ENCODE data around the gene MAML3. TPM values are rescaled to one million over a fixed set of nuclear protein-coding genes. Genes with fewer than 3 reads are reported as not detected.

The MAML3 gene
- total RNA-seq, 1 donor from 2014 or later, result 59.4 TPM

DNA sequence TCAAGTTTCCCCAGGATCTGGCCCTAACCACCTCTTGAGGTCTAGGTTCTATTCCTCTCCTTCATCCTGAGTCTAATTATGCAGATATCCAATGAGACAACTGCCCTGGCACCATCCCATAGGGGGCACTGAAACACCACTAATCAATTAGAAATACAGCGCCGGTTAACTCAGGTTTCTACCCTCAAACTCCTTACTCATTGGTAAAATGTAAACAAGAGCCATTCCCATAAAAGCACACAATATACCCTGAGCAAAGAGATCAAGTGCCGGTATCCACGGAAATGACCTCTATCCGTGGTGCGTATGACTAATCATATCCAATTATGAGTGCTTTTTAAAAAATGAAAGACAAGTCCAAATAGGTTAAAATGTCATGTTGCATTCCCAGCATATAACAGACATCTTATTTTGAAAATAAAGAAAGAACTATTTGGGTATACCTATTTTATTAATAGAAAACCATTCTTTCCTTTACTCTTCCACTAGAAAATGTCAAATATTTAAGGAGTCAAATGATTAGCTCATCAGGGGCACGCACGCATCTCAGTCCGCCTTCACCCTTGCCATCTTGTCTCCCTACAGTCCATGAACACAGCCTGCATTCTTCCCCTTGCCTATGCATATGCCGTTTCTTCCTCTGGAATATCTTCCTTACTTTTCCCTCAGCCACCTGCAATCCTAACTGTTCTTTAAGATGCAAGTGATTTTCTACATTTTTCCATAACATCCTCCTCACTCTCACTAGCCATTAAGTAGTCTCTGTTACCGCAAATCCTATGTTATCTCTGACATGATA, 141.1 kb downstream of the MAML3 start:
- Mint-ChIP-seq H3K4me3 (ENCODE audit: unreplicated experiment) (peak overlapping the region; percentile 16), H3K9me3 (ENCODE audit: unreplicated experiment) (peaks cover 8% of the 10 kb centered on the region), H3K36me3 (ENCODE audit: unreplicated experiment) (peaks cover 13% of the 10 kb centered on the region), H3K27me3 (ENCODE audit: unreplicated experiment) (peaks cover 4% of the 10 kb centered on the region), H3K27ac (ENCODE audit: unreplicated experiment) (peak overlapping the region; percentile 45), H3K4me1 (ENCODE audit: low read depth, unreplicated experiment) (peaks cover 39% of the 10 kb centered on the region)
- TF ChIP-seq, protein P1, sequence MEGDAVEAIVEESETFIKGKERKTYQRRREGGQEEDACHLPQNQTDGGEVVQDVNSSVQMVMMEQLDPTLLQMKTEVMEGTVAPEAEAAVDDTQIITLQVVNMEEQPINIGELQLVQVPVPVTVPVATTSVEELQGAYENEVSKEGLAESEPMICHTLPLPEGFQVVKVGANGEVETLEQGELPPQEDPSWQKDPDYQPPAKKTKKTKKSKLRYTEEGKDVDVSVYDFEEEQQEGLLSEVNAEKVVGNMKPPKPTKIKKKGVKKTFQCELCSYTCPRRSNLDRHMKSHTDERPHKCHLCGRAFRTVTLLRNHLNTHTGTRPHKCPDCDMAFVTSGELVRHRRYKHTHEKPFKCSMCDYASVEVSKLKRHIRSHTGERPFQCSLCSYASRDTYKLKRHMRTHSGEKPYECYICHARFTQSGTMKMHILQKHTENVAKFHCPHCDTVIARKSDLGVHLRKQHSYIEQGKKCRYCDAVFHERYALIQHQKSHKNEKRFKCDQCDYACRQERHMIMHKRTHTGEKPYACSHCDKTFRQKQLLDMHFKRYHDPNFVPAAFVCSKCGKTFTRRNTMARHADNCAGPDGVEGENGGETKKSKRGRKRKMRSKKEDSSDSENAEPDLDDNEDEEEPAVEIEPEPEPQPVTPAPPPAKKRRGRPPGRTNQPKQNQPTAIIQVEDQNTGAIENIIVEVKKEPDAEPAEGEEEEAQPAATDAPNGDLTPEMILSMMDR (IDR thresholded peaks at IDR 0.05; ENCODE audit: partially characterized antibody, unreplicated experiment), result peak; percentile 13
- no peak for DNase-seq

DNA sequence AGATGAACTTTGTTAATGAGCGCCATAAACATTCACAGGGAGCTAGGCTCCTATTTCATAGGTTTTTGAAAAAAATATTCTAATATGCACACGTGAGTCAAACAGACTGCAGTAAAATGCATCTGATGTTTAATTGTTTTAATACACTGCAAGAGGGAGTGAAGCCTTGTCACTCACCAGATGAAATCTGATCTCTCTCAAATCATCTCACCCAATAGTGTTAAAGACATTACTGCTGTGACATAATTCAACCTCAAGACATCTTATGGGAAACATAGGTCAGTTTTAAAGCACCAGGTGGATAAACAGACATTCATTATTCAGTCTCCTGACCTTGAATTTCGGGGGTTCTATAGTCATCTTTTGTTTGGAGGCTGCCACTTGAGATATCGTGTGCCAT, 148.3 kb downstream of the MAML3 start:
- TF ChIP-seq, protein P1 (IDR thresholded peaks at IDR 0.05; ENCODE audit: partially characterized antibody, unreplicated experiment), result no peak
- no peaks in the 10 kb centered on the region for H3K36me3 Mint-ChIP-seq (ENCODE audit: unreplicated experiment)
- peaks cover 66% of the 10 kb centered on the region for H3K4me1 Mint-ChIP-seq (ENCODE audit: low read depth, unreplicated experiment)
- peaks cover 6% of the 10 kb centered on the region for H3K9me3 Mint-ChIP-seq (ENCODE audit: unreplicated experiment)
- H3K27me3 Mint-ChIP-seq (ENCODE audit: unreplicated experiment), result peaks cover 9% of the 10 kb centered on the region
- DNase-seq, result no peak
- H3K4me3 Mint-ChIP-seq (ENCODE audit: unreplicated experiment), result peak overlapping the region; percentile 60
- peak overlapping the region; percentile 97 for H3K27ac Mint-ChIP-seq (ENCODE audit: unreplicated experiment)

DNA sequence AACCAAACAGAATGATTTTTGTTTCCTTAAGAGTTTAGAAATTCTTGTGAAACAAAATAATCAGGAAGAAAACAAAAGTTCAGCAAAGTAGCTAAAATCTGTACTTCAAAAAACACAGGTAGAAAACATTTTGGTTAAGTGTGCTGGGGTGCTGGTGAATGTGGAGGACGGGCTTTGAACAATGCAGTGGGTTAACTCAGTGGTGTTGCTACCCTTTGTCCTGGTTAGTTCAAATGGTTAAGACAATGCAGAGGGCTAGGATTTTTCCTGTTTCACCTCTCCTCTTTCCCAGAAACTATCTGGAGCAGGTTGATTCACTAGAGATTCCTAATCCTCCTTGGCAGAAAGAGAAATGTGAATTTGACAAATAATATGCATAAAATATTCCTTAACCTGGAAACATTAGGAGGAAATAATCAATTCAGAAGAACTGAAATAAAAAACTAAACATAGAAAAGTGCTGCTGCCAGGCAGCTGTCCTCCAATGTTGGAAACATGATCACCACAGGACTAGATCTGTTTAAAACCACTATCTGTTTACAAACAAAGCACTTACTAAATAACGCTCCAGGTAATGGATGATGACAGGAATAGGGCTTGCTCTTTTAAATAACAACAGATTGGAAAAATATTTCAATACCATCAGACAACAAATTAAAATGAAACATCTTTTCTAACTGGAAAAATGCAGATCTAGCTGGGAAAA, 148.9 kb downstream of the MAML3 start:
- Mint-ChIP-seq H3K36me3 (ENCODE audit: unreplicated experiment) (no peaks in the 10 kb centered on the region), H3K27ac (ENCODE audit: unreplicated experiment) (peak overlapping the region; percentile 97), H3K4me3 (ENCODE audit: unreplicated experiment) (peak overlapping the region; percentile 60), H3K9me3 (ENCODE audit: unreplicated experiment) (peaks cover 6% of the 10 kb centered on the region), H3K4me1 (ENCODE audit: low read depth, unreplicated experiment) (peaks cover 70% of the 10 kb centered on the region), H3K27me3 (ENCODE audit: unreplicated experiment) (peaks cover 9% of the 10 kb centered on the region)
- TF ChIP-seq, protein P1 (IDR thresholded peaks at IDR 0.05; ENCODE audit: partially characterized antibody, unreplicated experiment), result no peak
- no peak for DNase-seq

DNA sequence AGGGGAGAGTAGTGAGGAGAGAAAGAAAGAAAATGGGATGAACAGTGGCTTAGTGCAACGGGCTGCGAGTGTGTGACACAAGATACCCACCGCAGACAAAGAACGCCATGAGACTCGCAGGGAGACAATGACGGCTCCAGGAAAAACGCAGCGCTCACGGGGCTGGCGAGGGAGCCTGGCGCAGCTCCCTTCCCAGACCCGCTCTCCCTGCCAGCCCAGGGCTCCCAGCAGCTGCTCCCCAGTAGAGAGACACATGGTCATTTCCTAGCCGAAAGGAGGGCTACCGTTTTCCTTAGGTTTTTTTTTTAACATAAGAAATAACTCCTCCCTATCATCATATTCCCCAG, 149.5 kb downstream of the MAML3 start:
- peak overlapping the region; percentile 60 for H3K4me3 Mint-ChIP-seq (ENCODE audit: unreplicated experiment)
- H3K4me1 Mint-ChIP-seq (ENCODE audit: low read depth, unreplicated experiment), result peaks cover 74% of the 10 kb centered on the region
- peak; percentile 67 for DNase-seq
- TF ChIP-seq, protein P1 (IDR thresholded peaks at IDR 0.05; ENCODE audit: partially characterized antibody, unreplicated experiment), result no peak
- H3K9me3 Mint-ChIP-seq (ENCODE audit: unreplicated experiment), result peaks cover 6% of the 10 kb centered on the region
- H3K27me3 Mint-ChIP-seq (ENCODE audit: unreplicated experiment), result peaks cover 9% of the 10 kb centered on the region
- H3K36me3 Mint-ChIP-seq (ENCODE audit: unreplicated experiment), result no peaks in the 10 kb centered on the region
- peak overlapping the region; percentile 97 for H3K27ac Mint-ChIP-seq (ENCODE audit: unreplicated experiment)
